SKM-1 (cell line): Measurements from ENCODE around the gene DNAJB11.
"Not testable (repeated sequence)": the region's sequence is repeated elsewhere in the genome, so short reads cannot be mapped to it uniquely, and the experiment has no call there.

ENCODE experiments used
- DNase-seq: peaks from one replicate; lab custom pipeline; 2025; ENCODE audit not compliant: unreplicated experiment; lab: John Stamatoyannopoulos, UW

Gene DNAJB11

DNA sequence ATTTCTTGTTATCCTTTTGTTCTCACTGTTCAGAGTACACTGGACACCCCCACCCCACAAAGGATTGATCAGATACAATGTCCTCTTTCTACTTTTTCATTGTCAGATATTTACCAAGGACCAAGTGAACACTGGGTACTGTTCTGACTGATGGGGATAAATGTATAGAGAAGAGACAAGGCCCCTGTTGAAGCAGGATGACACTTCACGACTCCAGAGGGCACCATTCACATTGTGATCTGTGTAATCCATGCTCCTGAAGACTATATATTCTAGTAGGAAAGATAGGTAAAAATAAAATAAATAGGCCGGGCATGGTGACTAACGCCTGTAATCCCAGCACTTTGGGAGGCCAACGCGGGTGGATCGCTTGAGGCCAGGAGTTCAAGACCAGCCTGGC, 19.1 kb upstream of the DNAJB11 start:
- DNase-seq, result no peak

DNA sequence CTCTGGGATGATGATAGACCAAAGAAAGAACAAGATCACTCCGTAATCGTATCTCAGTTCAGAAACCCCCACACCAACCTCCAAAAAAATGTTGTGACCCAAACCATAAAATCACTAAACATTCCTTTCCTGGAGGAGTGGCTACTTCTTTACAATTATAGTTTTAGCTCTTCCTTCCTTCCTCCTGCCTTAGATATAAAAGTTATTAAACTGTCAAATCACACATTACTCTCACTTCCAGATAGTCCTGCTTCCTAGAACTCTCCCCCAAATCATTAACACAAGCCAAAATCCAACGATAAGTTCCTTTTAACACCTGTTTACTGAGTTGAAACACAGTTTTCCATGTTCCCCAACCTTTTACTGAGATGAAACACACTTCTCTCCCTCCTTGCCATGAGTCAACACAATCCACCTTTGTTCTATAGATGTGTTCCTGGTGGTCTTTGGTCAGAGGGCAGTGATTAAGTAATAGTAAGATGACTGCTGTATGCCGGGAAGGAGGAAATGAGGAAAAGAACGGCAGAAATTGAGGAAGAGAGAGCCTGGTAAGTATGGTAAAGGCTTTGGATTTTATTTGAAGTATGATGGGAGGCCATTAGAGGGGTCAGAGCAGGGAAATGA, 18.0 kb upstream of the DNAJB11 start:
- DNase-seq, result no peak

DNA sequence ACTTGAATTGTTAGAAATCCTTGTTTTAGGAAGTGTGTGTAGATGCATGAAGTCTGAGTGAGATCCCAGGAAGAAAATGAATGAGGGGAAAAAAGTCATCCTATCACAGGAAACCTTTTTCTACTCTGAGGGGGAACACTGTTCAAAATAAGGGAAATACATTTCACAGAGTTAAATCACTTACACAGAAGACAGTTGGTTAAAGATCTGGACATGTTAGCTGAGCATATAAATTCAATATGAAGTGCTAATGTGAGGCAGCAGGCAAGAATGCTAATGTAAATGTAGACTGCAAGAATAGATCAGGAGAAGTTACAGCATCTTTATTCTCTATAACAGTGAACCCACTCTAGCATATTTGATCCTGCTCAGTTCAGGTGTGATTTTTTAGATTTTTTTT, 5.9 kb upstream of the DNAJB11 start:
- DNase-seq, result no peak

- DNase-seq, result no peak
Observed at GRCh38 chr3:186566772-186567071, 3.8 kb upstream of the DNAJB11 start.

- DNase-seq, result peak; percentile 59
Observed at GRCh38 chr3:186567072-186567921, 3.2 kb upstream of the DNAJB11 start, which contains the start of gene TBCCD1. Gene TBCCD1, minus strand, starts transcription at chr3:186567339. Its CDS starts 3,010 bp downstream, at chr3:186564329.

- not testable (repeated sequence) for DNase-seq
Observed at GRCh38 chr3:186569361-186569760, 1.2 kb upstream of the DNAJB11 start.

DNA sequence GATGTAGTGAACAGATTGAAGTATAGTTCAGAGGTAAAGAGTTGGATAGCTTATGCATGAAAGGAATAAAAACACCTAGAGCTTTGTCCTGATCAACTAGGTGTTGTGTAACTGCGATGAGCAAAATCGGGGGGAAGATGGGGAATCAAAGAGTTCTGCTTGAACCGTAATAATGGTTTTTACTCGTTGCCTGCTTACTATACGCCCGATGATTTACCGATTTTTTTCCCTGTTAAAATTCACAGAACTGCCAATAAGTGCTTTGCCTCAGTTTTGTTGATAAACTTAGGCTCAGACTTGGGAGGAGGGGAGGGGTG, 783 bp upstream of the DNAJB11 start:
- DNase-seq, result no peak

- DNase-seq, result no peak
Observed at GRCh38 chr3:186570941-186571643, 572 bp downstream of the DNAJB11 start.

DNA sequence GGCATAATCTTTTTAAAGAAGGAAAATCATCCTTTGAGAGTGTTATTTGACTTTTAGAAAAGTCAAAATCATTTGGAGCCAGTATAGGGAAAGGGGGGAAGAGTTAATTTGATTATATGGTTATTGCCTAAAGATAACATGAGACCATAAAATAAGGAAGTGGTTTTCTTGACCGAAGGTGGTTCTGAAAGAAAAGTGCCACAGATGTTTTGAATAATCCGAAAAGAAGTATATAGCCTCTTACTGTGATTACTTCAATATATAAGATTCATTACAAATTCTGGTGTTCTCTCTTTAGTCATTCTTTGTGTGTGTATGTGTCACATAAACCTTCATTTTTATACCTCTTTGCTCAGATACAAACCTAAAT, 1.1 kb downstream of the DNAJB11 start:
- DNase-seq, result no peak

- no peak for DNase-seq
Observed at GRCh38 chr3:186577521-186577920, 7.0 kb downstream of the DNAJB11 start.

GRCh38 chr3:186580785-186581184, 10.3 kb downstream of the DNAJB11 start:
- no peak for DNase-seq

GRCh38 chr3:186582541-186582940, 12.0 kb downstream of the DNAJB11 start:
- DNase-seq, result no peak

DNA sequence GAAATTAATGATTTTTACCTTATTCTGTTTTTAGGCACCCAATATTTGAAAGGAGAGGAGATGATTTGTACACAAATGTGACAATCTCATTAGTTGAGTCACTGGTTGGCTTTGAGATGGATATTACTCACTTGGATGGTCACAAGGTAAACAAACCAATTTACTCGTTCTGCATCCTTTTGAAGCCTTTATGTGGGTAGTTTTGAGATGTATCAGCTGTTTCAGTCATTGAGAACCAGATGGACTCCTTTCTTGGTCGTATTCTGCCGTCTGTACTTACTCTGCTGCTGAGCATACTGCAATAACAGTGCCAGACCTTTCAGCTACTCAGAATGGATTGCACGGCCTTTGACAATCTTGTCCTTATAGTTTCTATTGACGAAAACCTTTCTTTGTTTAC, 13.3 kb downstream of the DNAJB11 start:
- DNase-seq, result no peak

GRCh38 chr3:186586245-186586644, 15.7 kb downstream of the DNAJB11 start:
- DNase-seq, result not testable (repeated sequence)

DNA sequence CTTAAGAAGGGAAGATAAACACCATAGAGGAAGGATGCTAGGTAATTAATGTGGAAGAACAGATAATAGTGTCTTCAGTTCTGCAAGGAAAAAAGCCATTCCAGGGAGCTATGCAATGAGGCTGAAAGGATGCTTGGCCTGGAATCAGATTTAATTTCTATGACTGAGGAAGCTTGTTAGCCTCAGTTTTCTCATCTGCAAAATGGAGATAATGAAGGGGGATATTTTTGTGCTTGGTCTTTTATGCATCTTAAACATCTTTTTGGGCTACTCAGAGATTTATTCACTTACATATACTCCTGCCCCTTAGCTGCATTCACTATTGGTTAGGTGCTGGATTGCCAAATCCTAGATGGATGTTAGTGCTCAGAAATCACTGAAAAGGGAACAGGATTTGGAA, 16.7 kb downstream of the DNAJB11 start:
- DNase-seq, result no peak

DNA sequence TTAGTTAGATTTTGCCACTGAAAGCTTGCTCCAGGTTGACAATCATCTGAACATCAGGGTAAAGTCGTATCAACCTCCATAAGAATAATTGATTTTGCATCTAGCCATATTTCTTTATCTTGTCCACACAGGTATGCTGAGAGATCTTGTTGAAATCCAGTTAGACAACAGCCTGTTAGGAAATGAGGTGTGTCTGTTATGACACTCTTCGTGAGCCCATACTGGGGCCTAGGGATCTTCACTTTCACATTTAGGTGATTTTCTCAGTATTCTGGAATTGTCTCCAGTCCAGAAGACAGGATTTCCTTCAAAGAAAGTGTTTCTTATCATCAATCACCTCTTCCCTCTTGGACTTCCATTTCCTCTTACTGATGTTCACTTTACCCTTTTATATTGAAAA, 18.1 kb downstream of the DNAJB11 start:
- DNase-seq, result no peak

DNA sequence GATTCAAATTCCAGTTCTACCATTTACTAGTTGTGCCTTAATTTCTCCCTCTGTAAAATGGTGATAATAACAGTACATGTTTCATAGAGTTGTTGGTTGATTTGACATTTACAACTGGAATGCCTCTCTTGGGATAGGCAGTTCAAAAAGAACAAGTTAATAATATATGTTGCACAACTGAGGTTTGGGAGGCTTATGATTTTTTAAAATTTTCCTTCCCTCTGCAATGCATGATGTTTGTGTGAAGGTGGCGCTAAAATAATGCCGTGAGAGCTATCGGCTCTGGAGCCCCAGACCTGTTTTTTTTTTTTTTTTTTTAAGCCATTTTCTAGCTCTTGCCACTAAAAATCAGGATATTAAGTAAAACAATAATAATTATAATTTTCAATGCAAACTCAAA, 18.6 kb downstream of the DNAJB11 start:
- no peak for DNase-seq

DNA sequence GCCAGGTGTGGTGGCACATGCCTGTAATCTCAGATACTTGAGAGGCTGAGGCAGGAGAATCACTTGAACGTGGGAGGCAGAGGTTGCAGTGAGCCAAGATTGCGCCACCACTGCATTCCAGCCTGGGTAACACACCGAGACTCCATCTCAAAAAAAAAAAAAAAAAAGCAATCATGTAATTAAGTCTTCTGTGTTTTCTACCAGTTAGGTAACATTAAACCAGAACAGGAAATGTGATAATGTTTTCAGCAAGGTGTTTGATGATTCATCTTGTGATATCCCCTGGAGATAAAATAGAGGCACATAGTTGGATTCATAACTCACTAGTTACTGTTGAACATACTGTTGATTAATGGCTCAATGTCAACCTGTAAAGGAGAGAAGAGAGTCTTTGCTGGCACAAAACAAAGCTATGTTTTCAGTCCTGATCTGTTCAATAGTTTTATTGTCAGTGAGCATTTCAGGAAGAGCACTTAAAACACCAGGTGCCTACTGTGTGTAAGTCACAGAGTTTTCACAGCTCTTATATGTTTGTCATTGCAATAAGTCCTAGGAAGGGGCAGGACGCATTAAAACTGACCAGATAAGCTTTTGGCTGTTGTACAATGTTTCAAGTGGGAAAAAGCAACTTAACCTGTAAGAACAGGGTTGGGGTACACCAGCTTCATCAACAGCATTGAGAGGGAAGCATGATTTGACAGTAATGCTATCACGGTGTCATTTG, 19.5 kb downstream of the DNAJB11 start:
- DNase-seq, result no peak

GRCh38 chr3:186590580-186591295, 20.2 kb downstream of the DNAJB11 start:
- DNase-seq, result no peak

DNA sequence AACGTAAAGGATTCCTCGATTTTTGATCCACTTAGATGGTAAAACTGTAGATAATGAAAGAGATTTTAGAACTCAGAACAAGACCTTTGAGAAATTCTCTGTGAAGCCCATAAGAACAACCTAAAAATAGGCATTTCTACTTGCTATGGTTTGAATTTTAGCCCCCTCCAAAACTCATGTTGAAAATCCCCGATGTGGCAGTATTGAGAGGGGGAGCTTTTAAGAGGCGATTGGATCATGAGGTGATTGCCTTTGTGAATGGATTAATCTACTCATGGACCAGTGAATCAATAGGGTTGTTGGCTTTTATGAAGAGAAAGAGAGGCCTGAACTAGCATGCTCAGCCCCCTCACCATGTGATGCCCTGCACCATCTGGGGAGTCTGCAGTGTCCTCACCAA, 22.2 kb downstream of the DNAJB11 start:
- DNase-seq, result no peak

DNA sequence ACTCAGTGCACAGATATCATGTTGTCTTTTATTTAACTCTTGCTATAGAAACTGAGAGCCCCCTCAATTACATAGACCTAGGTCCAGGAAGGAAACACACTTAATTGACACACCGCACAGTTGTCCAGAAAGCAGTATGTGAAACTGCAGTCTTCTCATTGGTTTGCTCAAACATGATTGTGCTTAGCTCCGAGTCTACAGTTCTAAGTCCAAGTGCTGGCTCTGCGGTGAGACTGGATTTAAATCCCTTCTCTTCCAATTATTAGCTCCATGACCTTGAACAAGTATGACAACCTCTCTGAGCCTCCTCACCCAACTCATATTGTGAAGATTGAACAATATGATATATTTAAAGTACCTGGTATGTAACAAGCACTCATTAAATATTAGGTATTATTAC, 23.3 kb downstream of the DNAJB11 start:
- no peak for DNase-seq
